Body of pancreas (tissue), 4 donors: ENCODE measurements around the gene LPIN3. TPM values are rescaled to one million over a fixed set of nuclear protein-coding genes. Genes with fewer than 3 reads are reported as not detected.

Experiments used
- ATAC-seq: fragments of 150-250 bp; one replicate; pipeline ENCODE4 v1.9.1; 2016
- DNase-seq, 4 donors: peaks; one replicate each; pipeline ENCODE4 v3.0.0-alpha.2; 2019
- H3K27ac ChIP-seq, 4 donors: fragments of 200-600 bp; sonication (generic); 1 replicate in 3 of 4; 2 replicates in 1 of 4; pipeline versions ENCODE4 v1.5.1 to v1.6.1; 2016 to 2019; ENCODE audit warnings: mild to moderate bottlenecking in 1 of 4, mixed read lengths in 1 of 4, moderate library complexity in 1 of 4
- H3K27me3 ChIP-seq, 2 donors: fragments of 200-600 bp; sonication (generic); one replicate each; pipeline ENCODE4 v1.6.0; 2016; ENCODE audit warnings: mild to moderate bottlenecking in 1 of 2
- H3K36me3 ChIP-seq, 2 donors: fragments of 200-600 bp; sonication (generic); replicated peaks in 1 of 2; 2 replicates each; pipeline ENCODE4 v1.5.1; 2016; ENCODE audit warnings: low read depth in 2 of 2; ENCODE audit not compliant: insufficient read depth in 1 of 2
- H3K4me1 ChIP-seq: fragments of 200-600 bp; sonication (generic); one replicate; pipeline ENCODE4 v1.6.0; 2016
- H3K4me3 ChIP-seq, 2 donors: fragments of 200-600 bp; sonication (generic); 1 replicate in 1 of 2; 2 replicates in 1 of 2; pipeline ENCODE4 v1.5.1; 2016 to 2019
- H3K9me3 ChIP-seq, 3 donors: fragments of 200-600 bp; sonication (generic); 1 replicate in 2 of 3; 2 replicates in 1 of 3; pipeline ENCODE4 v1.5.1; 2016
- CTCF ChIP-seq, 7 experiments: fragments of 450-650 bp in 4 of 7; fragments of 200-600 bp in 3 of 7; sonication (generic) in 3 of 7; IDR thresholded peaks; one replicate each; pipeline ENCODE4 v1.5.1; 2016 to 2019; ENCODE audit warnings: antibody characterized with exemption in 7 of 7
- POLR2A ChIP-seq, 3 donors: fragments of 450-650 bp; IDR thresholded peaks; one replicate each; pipeline ENCODE4 v1.6.1; 2016; ENCODE audit warnings: antibody characterized with exemption in 3 of 3, mild to moderate bottlenecking in 2 of 3
- WGBS, 2 donors: methylation state at CpG; one replicate each; pipeline ENCODE4 v1.1.5; 2017; 5-methylcytosine and 5-hydroxymethylcytosine counted together
- intact Hi-C: fragments of 100-400 bp; cut with DNase I; formaldehyde crosslinking; loops from one replicate; pipeline ENCODE4 v1.15.1; 2023
- total RNA-seq, 2 donors: library from RNA; depleted of rRNA; stranded (reverse); fragments of >200 nt; gene quantifications; one replicate each; pipeline ENCODE4 v1.1.0, GENCODE V29; 2016

Gene LPIN3
- total RNA-seq, 2 donors from 2014 or later, result 11.9 to 50.1 TPM

GRCh38 chr20:41369673-41370072 lies 29.1 kb downstream of the LPIN3 start:
- peaks cover 0 to 20% of the 10 kb centered on the region in 2 donors for H3K27me3 ChIP-seq
- peaks cover 9% of the 10 kb centered on the region for H3K4me1 ChIP-seq
- DNase-seq, result no peak
- H3K4me3 ChIP-seq, result no peak overlapping the region
- no peaks in the 10 kb centered on the region for H3K9me3 ChIP-seq
- no peak for ATAC-seq
- 42 to 100% methylated on average over 2 of the region's 2 CpGs for WGBS, 2 donors
- H3K36me3 ChIP-seq, result no peaks in the 10 kb centered on the region
- intact Hi-C loops, result no loop called here
- H3K27ac ChIP-seq, result no peak overlapping the region
- TF ChIP-seq CTCF (IDR thresholded peaks at IDR 0.05), result no peak
- no peak for TF ChIP-seq POLR2A (IDR thresholded peaks at IDR 0.05)

GRCh38 chr20:41370176-41370575 lies 29.6 kb downstream of the LPIN3 start:
- no peak for TF ChIP-seq CTCF (IDR thresholded peaks at IDR 0.05)
- TF ChIP-seq POLR2A (IDR thresholded peaks at IDR 0.05), result no peak
- Histone ChIP-seq H3K27me3 (peaks cover 0 to 20% of the 10 kb centered on the region in 2 donors), H3K27ac (no peak overlapping the region), H3K4me1 (peaks cover 9% of the 10 kb centered on the region), H3K9me3 (no peaks in the 10 kb centered on the region), H3K4me3 (no peak overlapping the region), H3K36me3 (no peaks in the 10 kb centered on the region)
- ATAC-seq (no peak), DNase-seq (no peak)
- intact Hi-C loops, result no loop called here
- WGBS, 2 donors, result 80% methylated on average over 5 of the region's 5 CpGs

- H3K36me3 ChIP-seq, result no peaks in the 10 kb centered on the region
- H3K4me1 ChIP-seq, result peaks cover 3% of the 10 kb centered on the region
- no peak overlapping the region for H3K27ac ChIP-seq
- no peak overlapping the region for H3K4me3 ChIP-seq
- peaks cover 0 to 9% of the 10 kb centered on the region in 2 donors for H3K27me3 ChIP-seq
- no peaks in the 10 kb centered on the region for H3K9me3 ChIP-seq
- intact Hi-C loops, result no loop called here
- ATAC-seq (no peak), DNase-seq (no peak)
- TF ChIP-seq POLR2A (IDR thresholded peaks at IDR 0.05) (no peak), CTCF (IDR thresholded peaks at IDR 0.05) (no peak)
- 72 to 74% methylated on average over 4 of the region's 4 CpGs for WGBS, 2 donors
Measured at GRCh38 chr20:41371371-41371770, 30.8 kb downstream of the LPIN3 start.

GRCh38 chr20:41373251-41373783 lies 32.7 kb downstream of the LPIN3 start:
- intact Hi-C loops, result no loop called here
- Histone ChIP-seq H3K4me1 (no peaks in the 10 kb centered on the region), H3K36me3 (no peaks in the 10 kb centered on the region), H3K27ac (no peak overlapping the region), H3K27me3 (no peaks in the 10 kb centered on the region), H3K4me3 (no peak overlapping the region), H3K9me3 (no peaks in the 10 kb centered on the region)
- ATAC-seq, result no peak
- WGBS, 2 donors, result 57 to 70% methylated on average over 8 to 11 of the region's 11 CpGs
- DNase-seq, result no peak
- TF ChIP-seq CTCF (IDR thresholded peaks at IDR 0.05) (no peak), POLR2A (IDR thresholded peaks at IDR 0.05) (no peak)
